Keratinocyte (primary cell): ENCODE measurements around the gene MBP. TPM values are rescaled to one million over a fixed set of nuclear protein-coding genes. Genes with fewer than 3 reads are reported as not detected.

Experiments used
- DNase-seq: peaks from one replicate; pipeline ENCODE4 v3.0.0-alpha.2; 2011; ENCODE audit warnings: low read depth, missing footprints, low spot score
- FAIRE-seq: peaks from 2 replicates; lab custom pipeline; 2011; peaks lifted over from hg19 to GRCh38; lab: Jason Lieb, UNC
- H2AFZ ChIP-seq: 2 replicates; pipeline ENCODE4 v1.6.0; 2012; ENCODE audit warnings: low read length, control low read depth, inconsistent platforms; ENCODE audit not compliant: control insufficient read depth
- H3K27ac ChIP-seq: 2 replicates; pipeline ENCODE4 v1.5.1; 2011; ENCODE audit warnings: low read length; ENCODE audit not compliant: control insufficient read depth, insufficient read depth
- H3K27me3 ChIP-seq: 3 replicates; pipeline ENCODE4 v1.6.0; 2011; ENCODE audit warnings: low read length; ENCODE audit not compliant: control insufficient read depth, insufficient read depth; ENCODE audit errors: extremely low read depth
- H3K36me3 ChIP-seq, 2 experiments: 2 replicates in 1 of 2; 3 replicates in 1 of 2; pipeline ENCODE4 v1.5.1; 2011; ENCODE audit warnings: low read length in 2 of 2, mild to moderate bottlenecking in 1 of 2; ENCODE audit not compliant: control insufficient read depth in 2 of 2, insufficient read depth in 2 of 2; ENCODE audit errors: extremely low read depth in 1 of 2
- H3K4me1 ChIP-seq: 3 replicates; pipeline ENCODE4 v1.5.1; 2011; ENCODE audit warnings: low read length; ENCODE audit not compliant: control insufficient read depth, insufficient read depth; ENCODE audit errors: extremely low read depth
- H3K4me2 ChIP-seq: 3 replicates; pipeline ENCODE4 v1.6.0; 2011; ENCODE audit warnings: low read depth, low read length; ENCODE audit not compliant: control insufficient read depth, insufficient read depth; ENCODE audit errors: extremely low read depth
- H3K4me3 ChIP-seq, 3 experiments: fragments of 200-600 bp in 1 of 3; sonication (generic) in 1 of 3; 2 replicates in 2 of 3; 3 replicates in 1 of 3; pipeline ENCODE4 v1.5.1; 2011 to 2016; ENCODE audit warnings: low read length in 3 of 3, mild to moderate bottlenecking in 3 of 3, control low read depth in 2 of 3, inconsistent platforms in 1 of 3, low read depth in 1 of 3, mixed read lengths in 1 of 3, mixed run types in 1 of 3, moderate library complexity in 1 of 3; ENCODE audit not compliant: control insufficient read depth in 2 of 3, insufficient read depth in 2 of 3; ENCODE audit errors: extremely low read depth in 1 of 3
- H3K79me2 ChIP-seq: 2 replicates; pipeline ENCODE4 v1.6.0; 2012; ENCODE audit warnings: low read length; ENCODE audit not compliant: control insufficient read depth, insufficient read depth
- H3K9ac ChIP-seq: 3 replicates; pipeline ENCODE4 v1.6.0; 2011; ENCODE audit warnings: low read length; ENCODE audit not compliant: control insufficient read depth, insufficient read depth; ENCODE audit errors: extremely low read depth
- H3K9me1 ChIP-seq: 3 replicates; pipeline ENCODE4 v1.6.0; 2011; ENCODE audit warnings: low read length; ENCODE audit not compliant: control insufficient read depth, insufficient read depth; ENCODE audit errors: extremely low read depth
- H3K9me3 ChIP-seq: 2 replicates; pipeline ENCODE4 v1.5.1; 2012; ENCODE audit warnings: low read depth, low read length; ENCODE audit not compliant: control insufficient read depth
- H4K20me1 ChIP-seq: 3 replicates; pipeline ENCODE4 v1.6.0; 2011; ENCODE audit warnings: low read length; ENCODE audit not compliant: control insufficient read depth, insufficient read depth; ENCODE audit errors: extremely low read depth
- EZH2 ChIP-seq: IDR thresholded peaks from one replicate; pipeline ENCODE4 v1.6.1; 2012; ENCODE audit warnings: inconsistent platforms, mild to moderate bottlenecking, low read length, moderate library complexity
- dilution Hi-C: fragments of 300-500 bp; cut with MboI; formaldehyde crosslinking; loops from one replicate; pipeline ENCODE4 v1.7.0; 2020; ENCODE audit warnings: low sequenced_read_pairs; ENCODE audit not compliant: extremely low pct_ligation_motif_present
- polyA plus RNA-seq, 5 experiments: library from polyadenylated mRNA; depleted of rRNA in 3 of 5; stranded (reverse) in 3 of 5; stranded (forward) in 1 of 5; unstranded in 1 of 5; fragments of >200 nt; gene quantifications; 1 replicate in 1 of 5; 2 replicates in 3 of 5; 3 replicates in 1 of 5; pipeline versions ENCODE4 v1.2.1 to v1.2.3, GENCODE V29; 2011 to 2012; ENCODE audit warnings: missing spikeins in 2 of 5, low read depth in 1 of 5, low replicate concordance in 1 of 5
- TF ChIP-seq, protein P1 (sequence below), 3 experiments: IDR thresholded peaks in 1 of 3; conservative IDR thresholded peaks in 1 of 3; optimal IDR thresholded peaks in 1 of 3; 2 replicates in 2 of 3; 3 replicates in 1 of 3; pipeline versions ENCODE3 to v1.5.1; 2011; ENCODE audit warnings: low read length in 3 of 3, mild to moderate bottlenecking in 3 of 3, moderate library complexity in 2 of 3, control low read depth in 1 of 3, inconsistent platforms in 1 of 3; ENCODE audit not compliant: insufficient read depth in 2 of 3; ENCODE audit errors: extremely low read depth in 1 of 3

The MBP gene
- polyA plus RNA-seq, 1 donor (not counting 4 experiments of a cell fraction or from before 2014, with no cell fraction given) = 38.7 TPM

DNA sequence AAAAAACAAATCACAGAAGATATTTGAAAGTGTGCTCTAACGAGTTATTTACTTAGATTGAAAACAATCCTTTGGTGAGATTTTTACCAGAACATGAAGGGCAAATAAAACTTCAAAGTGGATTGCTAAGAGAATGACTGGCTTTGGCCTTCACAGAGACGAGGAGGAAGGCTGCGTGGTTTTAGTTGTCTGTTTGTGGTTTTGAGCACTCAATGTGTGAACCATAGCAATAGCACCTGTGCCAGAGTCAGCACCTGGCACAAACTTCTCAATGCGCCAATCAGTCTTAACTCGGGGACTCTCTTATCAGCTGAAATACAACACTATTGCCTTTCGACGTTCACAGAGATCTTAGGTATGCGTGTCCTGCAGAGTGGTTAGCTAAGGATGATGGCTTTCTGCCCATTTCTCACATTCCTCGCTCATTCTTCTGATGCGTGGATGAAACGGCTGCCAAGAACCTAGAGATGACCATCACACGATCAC, 70.0 kb downstream of the MBP start:
- peaks cover 24 to 28% of the 10 kb centered on the region in 2 experiments for H3K36me3 ChIP-seq

DNA sequence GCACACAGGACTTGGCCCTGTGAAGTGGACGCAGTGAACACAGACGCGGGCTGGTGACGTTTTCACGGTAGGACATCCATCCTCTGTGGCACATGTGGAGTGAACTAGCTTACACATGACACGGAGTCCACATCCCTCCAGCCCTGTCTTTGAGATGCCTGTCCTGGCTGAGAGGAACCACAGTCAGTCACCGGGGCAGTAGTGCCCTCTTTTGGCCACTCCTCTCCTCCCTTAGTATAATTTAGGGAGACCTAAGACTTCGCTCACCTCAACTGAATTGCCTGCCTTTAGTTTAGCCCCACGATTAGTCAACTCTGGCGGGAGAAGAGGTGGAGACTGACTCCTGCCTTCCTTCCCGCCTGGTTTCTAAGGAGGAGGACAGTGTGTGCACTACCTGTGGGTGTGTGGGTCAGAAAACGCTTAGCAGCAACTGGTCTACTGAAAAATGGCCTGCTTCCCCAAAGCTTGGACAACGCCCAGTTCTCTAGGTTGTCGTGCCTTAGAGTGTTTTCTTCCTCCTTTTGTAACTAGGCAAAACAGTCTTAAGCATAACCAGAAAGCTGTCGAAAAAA, 70.6 kb downstream of the MBP start:
- FAIRE-seq = peak; percentile 13
- Histone ChIP-seq H3K27ac (no peak overlapping the region), H3K4me2 (no peak overlapping the region), H3K4me1 (peaks cover 58% of the 10 kb centered on the region), H3K9ac (no peak overlapping the region), H3K79me2 (peaks cover 20% of the 10 kb centered on the region), H2AFZ (no peak overlapping the region), H3K4me3 (no peak overlapping the region), H3K27me3 (no peaks in the 10 kb centered on the region), H3K36me3 (peaks cover 24 to 28% of the 10 kb centered on the region in 2 experiments), H3K9me1 (no peaks in the 10 kb centered on the region), H4K20me1 (no peaks in the 10 kb centered on the region), H3K9me3 (peaks cover 3% of the 10 kb centered on the region)
- dilution Hi-C loops = no loop called here
- TF ChIP-seq EZH2 = no peak
- TF ChIP-seq, protein P1, sequence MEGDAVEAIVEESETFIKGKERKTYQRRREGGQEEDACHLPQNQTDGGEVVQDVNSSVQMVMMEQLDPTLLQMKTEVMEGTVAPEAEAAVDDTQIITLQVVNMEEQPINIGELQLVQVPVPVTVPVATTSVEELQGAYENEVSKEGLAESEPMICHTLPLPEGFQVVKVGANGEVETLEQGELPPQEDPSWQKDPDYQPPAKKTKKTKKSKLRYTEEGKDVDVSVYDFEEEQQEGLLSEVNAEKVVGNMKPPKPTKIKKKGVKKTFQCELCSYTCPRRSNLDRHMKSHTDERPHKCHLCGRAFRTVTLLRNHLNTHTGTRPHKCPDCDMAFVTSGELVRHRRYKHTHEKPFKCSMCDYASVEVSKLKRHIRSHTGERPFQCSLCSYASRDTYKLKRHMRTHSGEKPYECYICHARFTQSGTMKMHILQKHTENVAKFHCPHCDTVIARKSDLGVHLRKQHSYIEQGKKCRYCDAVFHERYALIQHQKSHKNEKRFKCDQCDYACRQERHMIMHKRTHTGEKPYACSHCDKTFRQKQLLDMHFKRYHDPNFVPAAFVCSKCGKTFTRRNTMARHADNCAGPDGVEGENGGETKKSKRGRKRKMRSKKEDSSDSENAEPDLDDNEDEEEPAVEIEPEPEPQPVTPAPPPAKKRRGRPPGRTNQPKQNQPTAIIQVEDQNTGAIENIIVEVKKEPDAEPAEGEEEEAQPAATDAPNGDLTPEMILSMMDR (optimal IDR thresholded peaks at IDR 0.05 in 1 of 3, IDR thresholded peaks at IDR 0.05 in 1 of 3, conservative IDR thresholded peaks at IDR 0.05 in 1 of 3; ENCODE audit: extremely low read depth in 1 of 3, insufficient read depth in 2 of 3, low read length in 3 of 3) = peak in 1 of 3 experiments; percentile 36
- no peak for DNase-seq

More for the DNA sequence above, 70.0 kb downstream of the MBP start:
- H3K9me1 ChIP-seq = no peaks in the 10 kb centered on the region
- DNase-seq (no peak), FAIRE-seq (no peak)
- H3K4me2 ChIP-seq = no peak overlapping the region
- H3K79me2 ChIP-seq = peaks cover 17% of the 10 kb centered on the region
- H3K4me1 ChIP-seq = peaks cover 59% of the 10 kb centered on the region
- no peak overlapping the region for H2AFZ ChIP-seq
- H3K27me3 ChIP-seq = no peaks in the 10 kb centered on the region
- TF ChIP-seq EZH2 = no peak
- TF ChIP-seq, protein P1 (optimal IDR thresholded peaks at IDR 0.05 in 1 of 3, IDR thresholded peaks at IDR 0.05 in 1 of 3, conservative IDR thresholded peaks at IDR 0.05 in 1 of 3; ENCODE audit: extremely low read depth in 1 of 3, insufficient read depth in 2 of 3, low read length in 3 of 3) = no peak
- no peak overlapping the region for H3K4me3 ChIP-seq
- H3K9ac ChIP-seq = no peak overlapping the region
- dilution Hi-C loops = no loop called here
- no peaks in the 10 kb centered on the region for H4K20me1 ChIP-seq
- no peak overlapping the region for H3K27ac ChIP-seq
- H3K9me3 ChIP-seq = peaks cover 3% of the 10 kb centered on the region
